ENCODE results near the gene SLC22A17. TPM values are rescaled to one million over a fixed set of nuclear protein-coding genes. Genes with fewer than 3 reads are reported as not detected.

SLC22A17 gene
- total and polyA plus RNA-seq, 4 donors, result 5.4 to 27.3 (median 9.7) TPM

GRCh38 chr14:23376482-23377197 is 24.0 kb upstream of the SLC22A17 start, which contains the start of gene CMTM5:
Gene CMTM5, plus strand, starts transcription at chr14:23377046. Its CDS starts 206 bp downstream, at chr14:23377252.
- H3K27ac ChIP-seq (ENCODE audit: low read depth in 1 of 2, low read length in 1 of 2), result no peak within 1 kb of the TSS
- WGBS, 2 donors, result 59 to 70% methylated on average over 13 of the region's 13 CpGs
- peak; percentile 44 to 75 (median 61) for DNase-seq
- TF ChIP-seq, protein P1, sequence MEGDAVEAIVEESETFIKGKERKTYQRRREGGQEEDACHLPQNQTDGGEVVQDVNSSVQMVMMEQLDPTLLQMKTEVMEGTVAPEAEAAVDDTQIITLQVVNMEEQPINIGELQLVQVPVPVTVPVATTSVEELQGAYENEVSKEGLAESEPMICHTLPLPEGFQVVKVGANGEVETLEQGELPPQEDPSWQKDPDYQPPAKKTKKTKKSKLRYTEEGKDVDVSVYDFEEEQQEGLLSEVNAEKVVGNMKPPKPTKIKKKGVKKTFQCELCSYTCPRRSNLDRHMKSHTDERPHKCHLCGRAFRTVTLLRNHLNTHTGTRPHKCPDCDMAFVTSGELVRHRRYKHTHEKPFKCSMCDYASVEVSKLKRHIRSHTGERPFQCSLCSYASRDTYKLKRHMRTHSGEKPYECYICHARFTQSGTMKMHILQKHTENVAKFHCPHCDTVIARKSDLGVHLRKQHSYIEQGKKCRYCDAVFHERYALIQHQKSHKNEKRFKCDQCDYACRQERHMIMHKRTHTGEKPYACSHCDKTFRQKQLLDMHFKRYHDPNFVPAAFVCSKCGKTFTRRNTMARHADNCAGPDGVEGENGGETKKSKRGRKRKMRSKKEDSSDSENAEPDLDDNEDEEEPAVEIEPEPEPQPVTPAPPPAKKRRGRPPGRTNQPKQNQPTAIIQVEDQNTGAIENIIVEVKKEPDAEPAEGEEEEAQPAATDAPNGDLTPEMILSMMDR (IDR thresholded peaks at IDR 0.05; ENCODE audit: control extremely low read depth, extremely low read depth), result no peak
- H3K27me3 ChIP-seq (ENCODE audit: control insufficient read depth in 3 of 3, insufficient read depth in 3 of 3, low read length in 2 of 3), result no peaks in the 10 kb centered on the region
- no peaks in the 10 kb centered on the region for H3K9me3 ChIP-seq (ENCODE audit: control insufficient read depth in 4 of 4, insufficient read depth in 3 of 4, low read length in 3 of 4)
- ATAC-seq (ENCODE audit: insufficient read depth, low FRiP score), result no peak
- H3K4me1 ChIP-seq (ENCODE audit: control insufficient read depth in 5 of 5, insufficient read depth in 5 of 5, low read length in 5 of 5), result peaks cover 0 to 12% (median 0%) of the 10 kb centered on the region in 5 donors
- no peaks in the 10 kb centered on the region for H3K36me3 ChIP-seq (ENCODE audit: control insufficient read depth in 4 of 4, insufficient read depth in 4 of 4, low read length in 4 of 4)
- peak within 1 kb of the TSS in 1 of 2 donors; percentile 5 for H3K9ac ChIP-seq (ENCODE audit: insufficient read depth in 1 of 2, low read length in 2 of 2)
- H3K4me3 ChIP-seq, result no peak within 1 kb of the TSS

DNA sequence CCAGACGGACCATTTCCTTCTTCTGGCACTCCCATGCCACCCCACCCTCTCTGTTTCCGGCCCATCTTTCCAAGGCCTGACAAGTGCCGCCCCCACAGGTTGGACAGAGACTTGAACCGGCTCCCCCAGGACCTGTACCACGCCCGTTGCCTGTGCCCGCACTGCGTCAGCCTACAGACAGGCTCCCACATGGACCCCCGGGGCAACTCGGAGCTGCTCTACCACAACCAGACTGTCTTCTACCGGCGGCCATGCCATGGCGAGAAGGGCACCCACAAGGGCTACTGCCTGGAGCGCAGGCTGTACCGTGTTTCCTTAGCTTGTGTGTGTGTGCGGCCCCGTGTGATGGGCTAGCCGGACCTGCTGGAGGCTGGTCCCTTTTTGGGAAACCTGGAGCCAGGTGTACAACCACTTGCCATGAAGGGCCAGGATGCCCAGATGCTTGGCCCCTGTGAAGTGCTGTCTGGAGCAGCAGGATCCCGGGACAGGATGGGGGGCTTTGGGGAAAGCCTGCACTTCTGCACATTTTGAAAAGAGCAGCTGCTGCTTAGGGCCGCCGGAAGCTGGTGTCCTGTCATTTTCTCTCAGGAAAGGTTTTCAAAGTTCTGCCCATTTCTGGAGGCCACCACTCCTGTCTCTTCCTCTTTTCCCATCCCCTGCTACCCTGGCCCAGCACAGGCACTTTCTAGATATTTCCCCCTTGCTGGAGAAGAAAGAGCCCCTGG is 23.0 kb upstream of the SLC22A17 start:
- H3K9ac ChIP-seq (ENCODE audit: insufficient read depth in 1 of 2, low read length in 2 of 2), result no peak overlapping the region
- H3K9me3 ChIP-seq (ENCODE audit: control insufficient read depth in 4 of 4, insufficient read depth in 3 of 4, low read length in 3 of 4), result no peaks in the 10 kb centered on the region
- ATAC-seq (ENCODE audit: insufficient read depth, low FRiP score) (no peak), DNase-seq (no peak)
- H3K27me3 ChIP-seq (ENCODE audit: control insufficient read depth in 3 of 3, insufficient read depth in 3 of 3, low read length in 2 of 3), result no peaks in the 10 kb centered on the region
- TF ChIP-seq, protein P1 (IDR thresholded peaks at IDR 0.05; ENCODE audit: control extremely low read depth, extremely low read depth), result no peak
- H3K27ac ChIP-seq (ENCODE audit: low read depth in 1 of 2, low read length in 1 of 2), result no peak overlapping the region
- 86 to 89% methylated on average over 21 of the region's 21 CpGs for WGBS, 2 donors
- no peaks in the 10 kb centered on the region for H3K36me3 ChIP-seq (ENCODE audit: control insufficient read depth in 4 of 4, insufficient read depth in 4 of 4, low read length in 4 of 4)
- peaks cover 0 to 12% (median 0%) of the 10 kb centered on the region in 5 donors for H3K4me1 ChIP-seq (ENCODE audit: control insufficient read depth in 5 of 5, insufficient read depth in 5 of 5, low read length in 5 of 5)
- H3K4me3 ChIP-seq, result no peak overlapping the region

GRCh38 chr14:23373041-23373440 is 20.4 kb upstream of the SLC22A17 start:
- H3K9me3 ChIP-seq (ENCODE audit: control insufficient read depth in 4 of 4, insufficient read depth in 3 of 4, low read length in 3 of 4), result no peaks in the 10 kb centered on the region
- DNase-seq (no peak), ATAC-seq (ENCODE audit: insufficient read depth, low FRiP score) (no peak)
- H3K36me3 ChIP-seq (ENCODE audit: control insufficient read depth in 4 of 4, insufficient read depth in 4 of 4, low read length in 4 of 4), result no peaks in the 10 kb centered on the region
- H3K27ac ChIP-seq (ENCODE audit: low read depth in 1 of 2, low read length in 1 of 2), result no peak overlapping the region
- H3K4me3 ChIP-seq, result no peak overlapping the region
- TF ChIP-seq, protein P1 (IDR thresholded peaks at IDR 0.05; ENCODE audit: control extremely low read depth, extremely low read depth), result no peak
- 82 to 90% methylated on average over 3 of the region's 3 CpGs for WGBS, 2 donors
- no peaks in the 10 kb centered on the region for H3K27me3 ChIP-seq (ENCODE audit: control insufficient read depth in 3 of 3, insufficient read depth in 3 of 3, low read length in 2 of 3)
- H3K4me1 ChIP-seq (ENCODE audit: control insufficient read depth in 5 of 5, insufficient read depth in 5 of 5, low read length in 5 of 5), result peaks cover 0 to 12% (median 0%) of the 10 kb centered on the region in 5 donors
- no peak overlapping the region for H3K9ac ChIP-seq (ENCODE audit: insufficient read depth in 1 of 2, low read length in 2 of 2)
